ENCODE measurements around the gene PPIL6. TPM values are rescaled to one million over a fixed set of nuclear protein-coding genes. Genes with fewer than 3 reads are reported as not detected.

The PPIL6 gene
- total and polyA plus RNA-seq, 11 donors = 0.42 to 6.5 (median 3.4) TPM

- no peak overlapping the region for H3K27ac ChIP-seq
- no peak overlapping the region for H3K4me3 ChIP-seq
- intact Hi-C loops (cut with DNase I) = no loop called here
- no peak for DNase-seq
- no peak for ATAC-seq
- 96 to 98% (median 98%) methylated on average over 5 of the region's 5 CpGs for WGBS, 4 donors
- no peaks in the 10 kb centered on the region for H3K9me3 ChIP-seq
- TF ChIP-seq POLR2A (IDR thresholded peaks at IDR 0.05) = no peak
- no peak for TF ChIP-seq CTCF (IDR thresholded peaks at IDR 0.05)
- H3K4me1 ChIP-seq = peaks cover 0 to 11% (median 4%) of the 10 kb centered on the region in 12 donors
- H3K27me3 ChIP-seq = no peaks in the 10 kb centered on the region
- no peaks in the 10 kb centered on the region for H3K36me3 ChIP-seq
These were observed 4.4 kb downstream of the PPIL6 start for GRCh38 chr6:109436041-109436440.

- no peaks in the 10 kb centered on the region for H3K27me3 ChIP-seq
- DNase-seq (no peak), ATAC-seq (no peak)
- 44 to 70% (median 54%) methylated on average over 2 of the region's 2 CpGs for WGBS, 4 donors
- H3K27ac ChIP-seq = no peak overlapping the region
- H3K36me3 ChIP-seq = no peaks in the 10 kb centered on the region
- intact Hi-C loops (cut with DNase I) = loop anchor here in 1 of 10 donors (5.0 kb wide), 1 partner anchor 42 kb away; no protein-coding TSS in a partner anchor
- H3K9me3 ChIP-seq = no peaks in the 10 kb centered on the region
- H3K4me3 ChIP-seq = no peak overlapping the region
- TF ChIP-seq CTCF (IDR thresholded peaks at IDR 0.05) (no peak), POLR2A (IDR thresholded peaks at IDR 0.05) (no peak)
- H3K4me1 ChIP-seq = peaks cover 0 to 8% (median 3%) of the 10 kb centered on the region in 12 donors
These were observed 6.0 kb downstream of the PPIL6 start for GRCh38 chr6:109434456-109434855.

GRCh38 chr6:109429496-109429895 is 10.9 kb downstream of the PPIL6 start:
- Histone ChIP-seq H3K27me3 (no peaks in the 10 kb centered on the region), H3K27ac (peak overlapping the region in 5 of 12 donors; percentile 26 to 54 (median 33)), H3K9me3 (no peaks in the 10 kb centered on the region), H3K36me3 (no peaks in the 10 kb centered on the region), H3K4me1 (peaks cover 0 to 10% (median 5%) of the 10 kb centered on the region in 12 donors), H3K4me3 (peak overlapping the region in 1 of 12 donors; percentile 31)
- intact Hi-C loops (cut with DNase I) = no loop called here
- DNase-seq (no peak), ATAC-seq (no peak)
- 71 to 86% (median 81%) methylated on average over 3 of the region's 3 CpGs for WGBS, 4 donors
- TF ChIP-seq POLR2A (IDR thresholded peaks at IDR 0.05) = no peak
- no peak for TF ChIP-seq CTCF (IDR thresholded peaks at IDR 0.05)

- no peak for TF ChIP-seq POLR2A (IDR thresholded peaks at IDR 0.05)
- TF ChIP-seq CTCF (IDR thresholded peaks at IDR 0.05) = no peak
- peak overlapping the region in 3 of 12 donors; percentile 10 to 31 (median 16) for H3K4me3 ChIP-seq
- 33 to 54% (median 42%) methylated on average over 7 of the region's 7 CpGs for WGBS, 4 donors
These were observed 11.4 kb downstream of the PPIL6 start for GRCh38 chr6:109428889-109429477.

More at GRCh38 chr6:109428889-109429477, 11.4 kb downstream of the PPIL6 start:
- Histone ChIP-seq H3K9me3 (no peaks in the 10 kb centered on the region), H3K27ac (peak overlapping the region in 6 of 12 donors; percentile 17 to 54 (median 33)), H3K27me3 (no peaks in the 10 kb centered on the region), H3K4me1 (peaks cover 0 to 10% (median 5%) of the 10 kb centered on the region in 12 donors), H3K36me3 (no peaks in the 10 kb centered on the region)
- ATAC-seq = peak in 2 of 4 donors; percentile 68 to 93
- intact Hi-C loops (cut with DNase I) = no loop called here
- DNase-seq = peak in 1 of 5 donors; percentile 30
